Neural cell (in vitro differentiated cells): ENCODE measurements around the gene DPP6. TPM values are rescaled to one million over a fixed set of nuclear protein-coding genes. Genes with fewer than 3 reads are reported as not detected.

ENCODE experiments used
- H2AFZ ChIP-seq: fragments of 200-600, 300-800 bp; sonication (generic), shearing (Covaris generic); 2 replicates; pipeline ENCODE4 v1.6.0; 2014; ENCODE audit warnings: low read depth, mild to moderate bottlenecking, antibody characterized with exemption, low read length, moderate library complexity
- H3F3A ChIP-seq: fragments of 200-600 bp; shearing (Covaris generic); 2 replicates; pipeline ENCODE4 v1.6.1; 2016; ENCODE audit warnings: mild to moderate bottlenecking, moderate library complexity, mixed read lengths, antibody characterized with exemption, low read length; ENCODE audit not compliant: insufficient read depth, poor library complexity, severe bottlenecking
- H3K27ac ChIP-seq: fragments of 200-600, 300-800 bp; sonication (generic), shearing (Covaris generic); 2 replicates; pipeline ENCODE4 v1.5.1; 2014; ENCODE audit warnings: mild to moderate bottlenecking, low read length, moderate library complexity
- H3K27me3 ChIP-seq: fragments of 300-800, 200-600 bp; sonication (generic), shearing (Covaris generic); 2 replicates; pipeline ENCODE4 v1.6.0; 2014; ENCODE audit warnings: mild to moderate bottlenecking, low read depth, low read length, moderate library complexity; ENCODE audit not compliant: insufficient read depth
- H3K36me3 ChIP-seq: fragments of 300-800, 200-600 bp; sonication (generic), shearing (Covaris generic); 2 replicates; pipeline ENCODE4 v1.5.1; 2014; ENCODE audit warnings: mild to moderate bottlenecking, antibody characterized with exemption, low read length, moderate library complexity; ENCODE audit not compliant: insufficient read depth
- H3K4me2 ChIP-seq: fragments of 300-800, 200-600 bp; sonication (generic), shearing (Covaris generic); 2 replicates; pipeline ENCODE4 v1.6.0; 2014; ENCODE audit warnings: mild to moderate bottlenecking, low read length
- H3K4me3 ChIP-seq: fragments of 300-800, 200-600 bp; sonication (generic), shearing (Covaris generic); 2 replicates; pipeline ENCODE4 v1.5.1; 2014; ENCODE audit warnings: mild to moderate bottlenecking, low read length, moderate library complexity
- H3K79me2 ChIP-seq: fragments of 200-600 bp; shearing (Covaris generic); replicated peaks from 2 replicates; pipeline ENCODE4 v1.6.0; 2014; ENCODE audit warnings: mild to moderate bottlenecking, low read length, moderate library complexity; ENCODE audit not compliant: insufficient read depth
- H3K9ac ChIP-seq: fragments of 300-800, 200-600 bp; sonication (generic), shearing (Covaris generic); 2 replicates; pipeline ENCODE4 v1.6.1; 2016; ENCODE audit warnings: mild to moderate bottlenecking, low read length, mixed read lengths
- H3K9me2 ChIP-seq: fragments of 200-600 bp; shearing (Covaris generic); 2 replicates; pipeline ENCODE4 v1.6.1; 2016; ENCODE audit warnings: mild to moderate bottlenecking, low read length, mixed read lengths; ENCODE audit not compliant: insufficient read depth
- H3K9me3 ChIP-seq: fragments of 200-600, 300-800 bp; sonication (generic), shearing (Covaris generic); 2 replicates; pipeline ENCODE4 v1.6.1; 2016; ENCODE audit warnings: mild to moderate bottlenecking, mixed run types, low read length, moderate library complexity, mixed read lengths
- H4K20me1 ChIP-seq: fragments of 200-600 bp; shearing (Covaris generic); 2 replicates; pipeline ENCODE4 v1.6.1; 2016; ENCODE audit warnings: mild to moderate bottlenecking, mixed run types; ENCODE audit not compliant: insufficient read depth
- CTCF ChIP-seq: fragments of 450-650 bp; IDR thresholded peaks from 2 replicates; pipeline ENCODE4 v1.5.1; 2014; ENCODE audit warnings: antibody characterized with exemption, mild to moderate bottlenecking, moderate library complexity; ENCODE audit not compliant: poor library complexity, severe bottlenecking
- EP300 ChIP-seq: fragments of 450-650 bp; conservative IDR thresholded peaks from 2 replicates; pipeline ENCODE4 v1.6.1; 2014; ENCODE audit warnings: antibody characterized with exemption, mild to moderate bottlenecking, moderate library complexity; ENCODE audit not compliant: poor library complexity, severe bottlenecking
- EZH2 ChIP-seq: fragments of 200-600, 300-800 bp; shearing (Covaris generic), sonication (generic); IDR thresholded peaks from 2 replicates; pipeline ENCODE4 v1.6.1; 2014; ENCODE audit warnings: antibody characterized with exemption, low read length, borderline replicate concordance, mild to moderate bottlenecking; ENCODE audit not compliant: insufficient read depth, poor library complexity, severe bottlenecking
- MXI1 ChIP-seq: fragments of 450-650 bp; conservative IDR thresholded peaks from 2 replicates; pipeline ENCODE4 v1.6.1; 2014; ENCODE audit warnings: antibody characterized with exemption, mild to moderate bottlenecking; ENCODE audit not compliant: poor library complexity, severe bottlenecking
- POLR2AphosphoS5 ChIP-seq: IDR thresholded peaks from 2 replicates; pipeline ENCODE4 v1.6.1; 2012
- RAD21 ChIP-seq: fragments of 450-650 bp; conservative IDR thresholded peaks from 2 replicates; pipeline ENCODE4 v1.6.1; 2014; ENCODE audit warnings: antibody characterized with exemption, mild to moderate bottlenecking, moderate library complexity
- REST ChIP-seq: IDR thresholded peaks from 2 replicates; pipeline ENCODE4 v1.6.1; 2012; ENCODE audit warnings: borderline replicate concordance
- SMC3 ChIP-seq: fragments of 450-650 bp; conservative IDR thresholded peaks from 2 replicates; pipeline ENCODE4 v1.6.1; 2014; ENCODE audit warnings: antibody characterized with exemption, mild to moderate bottlenecking, moderate library complexity; ENCODE audit not compliant: poor library complexity
- TAF1 ChIP-seq: IDR thresholded peaks from 2 replicates; pipeline ENCODE4 v1.6.1; 2012; ENCODE audit warnings: low read depth
- polyA plus RNA-seq: library from polyadenylated mRNA; depleted of rRNA; stranded (reverse); fragments of >200 nt; gene quantifications from 2 replicates; pipeline ENCODE4 v1.2.3, GENCODE V29; 2014

DPP6 gene
- polyA plus RNA-seq, 1 donor from 2014 or later = 20.4 TPM

GRCh38 chr7:154425271-154425670, 373.1 kb downstream of the DPP6 start:
- TF ChIP-seq RAD21 (no peak), SMC3 (no peak), EZH2 (no peak), TAF1 (no peak), EP300 (no peak), MXI1 (no peak), REST (no peak), POLR2AphosphoS5 (no peak), CTCF (no peak)
- Histone ChIP-seq H3K79me2 (no peaks in the 10 kb centered on the region), H3K4me2 (no peak overlapping the region), H3F3A (no peaks in the 10 kb centered on the region), H3K27me3 (no peaks in the 10 kb centered on the region), H3K36me3 (no peaks in the 10 kb centered on the region), H3K9me2 (no peaks in the 10 kb centered on the region), H3K9ac (no peak overlapping the region), H4K20me1 (no peaks in the 10 kb centered on the region), H3K4me3 (no peak overlapping the region), H3K9me3 (no peaks in the 10 kb centered on the region), H3K27ac (no peak overlapping the region), H2AFZ (no peak overlapping the region)

- H3K9me2 ChIP-seq = no peaks in the 10 kb centered on the region
- H3K9ac ChIP-seq = no peak overlapping the region
- H4K20me1 ChIP-seq = no peaks in the 10 kb centered on the region
- H3K79me2 ChIP-seq = no peaks in the 10 kb centered on the region
- H3K4me2 ChIP-seq = no peak overlapping the region
- no peaks in the 10 kb centered on the region for H3K27me3 ChIP-seq
- H3F3A ChIP-seq = no peaks in the 10 kb centered on the region
- H3K9me3 ChIP-seq = no peaks in the 10 kb centered on the region
- H2AFZ ChIP-seq = no peak overlapping the region
- H3K36me3 ChIP-seq = no peaks in the 10 kb centered on the region
- H3K4me3 ChIP-seq = no peak overlapping the region
- TF ChIP-seq EP300 = no peak
- TF ChIP-seq POLR2AphosphoS5 = no peak
- no peak for TF ChIP-seq RAD21
- no peak for TF ChIP-seq EZH2
- no peak for TF ChIP-seq CTCF
- no peak for TF ChIP-seq TAF1
- TF ChIP-seq REST = no peak
- no peak for TF ChIP-seq MXI1
- TF ChIP-seq SMC3 = no peak
- no peak overlapping the region for H3K27ac ChIP-seq
Observed at GRCh38 chr7:154426778-154427177, 374.6 kb downstream of the DPP6 start.
